ENCODE data around the gene FYN.

FYN gene

GRCh38 chr6:111680015-111680712 is 193.1 kb downstream of the FYN start:
- Mint-ChIP-seq H3K36me3 (ENCODE audit: low read depth) (peaks cover 95% of the 10 kb centered on the region), H3K4me3 (no peak overlapping the region), H3K27ac (peak overlapping the region; percentile 53), H3K27me3 (no peaks in the 10 kb centered on the region), H3K9me3 (no peaks in the 10 kb centered on the region), H3K4me1 (ENCODE audit: low read depth) (peaks cover 77% of the 10 kb centered on the region)
- DNase-seq, result no peak

- Mint-ChIP-seq H3K4me3 (no peak overlapping the region), H3K36me3 (ENCODE audit: low read depth) (peaks cover 94% of the 10 kb centered on the region)
- DNase-seq, result no peak
Observed at GRCh38 chr6:111679126-111679858, 194.0 kb downstream of the FYN start.

GRCh38 chr6:111677249-111677990 is 195.8 kb downstream of the FYN start:
- H3K27ac Mint-ChIP-seq, result peak overlapping the region; percentile 53
- H3K9me3 Mint-ChIP-seq, result no peaks in the 10 kb centered on the region
- no peak overlapping the region for H3K4me3 Mint-ChIP-seq
- H3K36me3 Mint-ChIP-seq (ENCODE audit: low read depth), result peaks cover 94% of the 10 kb centered on the region
- H3K27me3 Mint-ChIP-seq, result no peaks in the 10 kb centered on the region
- H3K4me1 Mint-ChIP-seq (ENCODE audit: low read depth), result peaks cover 54% of the 10 kb centered on the region
- DNase-seq, result no peak

More at GRCh38 chr6:111679126-111679858, 194.0 kb downstream of the FYN start:
- H3K9me3 Mint-ChIP-seq, result no peaks in the 10 kb centered on the region
- peak overlapping the region; percentile 53 for H3K27ac Mint-ChIP-seq
- peaks cover 69% of the 10 kb centered on the region for H3K4me1 Mint-ChIP-seq (ENCODE audit: low read depth)
- H3K27me3 Mint-ChIP-seq, result no peaks in the 10 kb centered on the region

- peaks cover 94% of the 10 kb centered on the region for H3K36me3 Mint-ChIP-seq (ENCODE audit: low read depth)
- H3K4me3 Mint-ChIP-seq, result no peak overlapping the region
- H3K4me1 Mint-ChIP-seq (ENCODE audit: low read depth), result peaks cover 44% of the 10 kb centered on the region
- DNase-seq, result no peak
- no peaks in the 10 kb centered on the region for H3K9me3 Mint-ChIP-seq
- no peaks in the 10 kb centered on the region for H3K27me3 Mint-ChIP-seq
- H3K27ac Mint-ChIP-seq, result peak overlapping the region; percentile 75
Observed at GRCh38 chr6:111676383-111676782, 196.9 kb downstream of the FYN start.

GRCh38 chr6:111674883-111675282 is 198.4 kb downstream of the FYN start:
- Mint-ChIP-seq H3K9me3 (no peaks in the 10 kb centered on the region), H3K27me3 (no peaks in the 10 kb centered on the region), H3K27ac (peak overlapping the region; percentile 79), H3K4me3 (no peak overlapping the region), H3K4me1 (ENCODE audit: low read depth) (peaks cover 33% of the 10 kb centered on the region), H3K36me3 (ENCODE audit: low read depth) (peaks cover 93% of the 10 kb centered on the region)
- no peak for DNase-seq

GRCh38 chr6:111674413-111674812 is 198.8 kb downstream of the FYN start:
- Mint-ChIP-seq H3K27me3 (no peaks in the 10 kb centered on the region), H3K27ac (peak overlapping the region; percentile 83), H3K36me3 (ENCODE audit: low read depth) (peaks cover 93% of the 10 kb centered on the region), H3K4me3 (no peak overlapping the region), H3K4me1 (ENCODE audit: low read depth) (peaks cover 28% of the 10 kb centered on the region), H3K9me3 (no peaks in the 10 kb centered on the region)
- DNase-seq, result no peak

GRCh38 chr6:111673937-111674336 is 199.3 kb downstream of the FYN start:
- H3K4me3 Mint-ChIP-seq, result no peak overlapping the region
- no peaks in the 10 kb centered on the region for H3K9me3 Mint-ChIP-seq
- H3K36me3 Mint-ChIP-seq (ENCODE audit: low read depth), result peaks cover 93% of the 10 kb centered on the region
- DNase-seq, result no peak
- no peaks in the 10 kb centered on the region for H3K27me3 Mint-ChIP-seq
- H3K27ac Mint-ChIP-seq, result peak overlapping the region; percentile 83
- H3K4me1 Mint-ChIP-seq (ENCODE audit: low read depth), result peaks cover 23% of the 10 kb centered on the region

GRCh38 chr6:111673532-111673931 is 199.7 kb downstream of the FYN start:
- Mint-ChIP-seq H3K4me3 (no peak overlapping the region), H3K9me3 (no peaks in the 10 kb centered on the region), H3K27ac (peak overlapping the region; percentile 83), H3K27me3 (no peaks in the 10 kb centered on the region), H3K36me3 (ENCODE audit: low read depth) (peaks cover 93% of the 10 kb centered on the region), H3K4me1 (ENCODE audit: low read depth) (peaks cover 19% of the 10 kb centered on the region)
- no peak for DNase-seq

GRCh38 chr6:111672761-111673450 is 200.3 kb downstream of the FYN start:
- no peaks in the 10 kb centered on the region for H3K27me3 Mint-ChIP-seq
- H3K36me3 Mint-ChIP-seq (ENCODE audit: low read depth), result peaks cover 93% of the 10 kb centered on the region
- peaks cover 14% of the 10 kb centered on the region for H3K4me1 Mint-ChIP-seq (ENCODE audit: low read depth)
- no peaks in the 10 kb centered on the region for H3K9me3 Mint-ChIP-seq
- H3K4me3 Mint-ChIP-seq, result no peak overlapping the region
- DNase-seq, result no peak
- H3K27ac Mint-ChIP-seq, result peak overlapping the region; percentile 83

- Mint-ChIP-seq H3K36me3 (ENCODE audit: low read depth) (peaks cover 94% of the 10 kb centered on the region), H3K27me3 (no peaks in the 10 kb centered on the region), H3K4me1 (ENCODE audit: low read depth) (peaks cover 3% of the 10 kb centered on the region), H3K9me3 (no peaks in the 10 kb centered on the region), H3K4me3 (no peak overlapping the region), H3K27ac (peak overlapping the region; percentile 79)
- DNase-seq, result no peak
Observed at GRCh38 chr6:111669326-111669725, 203.9 kb downstream of the FYN start.

- Mint-ChIP-seq H3K9me3 (no peaks in the 10 kb centered on the region), H3K4me3 (no peak overlapping the region), H3K27ac (peak overlapping the region; percentile 78), H3K27me3 (no peaks in the 10 kb centered on the region), H3K4me1 (ENCODE audit: low read depth) (peaks cover 3% of the 10 kb centered on the region), H3K36me3 (ENCODE audit: low read depth) (peaks cover 94% of the 10 kb centered on the region)
- no peak for DNase-seq
Observed at GRCh38 chr6:111668410-111668809, 204.8 kb downstream of the FYN start.

- Mint-ChIP-seq H3K27me3 (no peaks in the 10 kb centered on the region), H3K4me3 (no peak overlapping the region), H3K27ac (peak overlapping the region; percentile 78), H3K36me3 (ENCODE audit: low read depth) (peaks cover 94% of the 10 kb centered on the region), H3K9me3 (no peaks in the 10 kb centered on the region), H3K4me1 (ENCODE audit: low read depth) (peaks cover 3% of the 10 kb centered on the region)
- DNase-seq, result no peak
Observed at GRCh38 chr6:111667931-111668330, 205.3 kb downstream of the FYN start.

- peaks cover 94% of the 10 kb centered on the region for H3K36me3 Mint-ChIP-seq (ENCODE audit: low read depth)
- no peaks in the 10 kb centered on the region for H3K9me3 Mint-ChIP-seq
- H3K4me3 Mint-ChIP-seq, result no peak overlapping the region
- no peak for DNase-seq
- H3K27me3 Mint-ChIP-seq, result no peaks in the 10 kb centered on the region
- peaks cover 3% of the 10 kb centered on the region for H3K4me1 Mint-ChIP-seq (ENCODE audit: low read depth)
- H3K27ac Mint-ChIP-seq, result peak overlapping the region; percentile 86
Observed at GRCh38 chr6:111666847-111667246, 206.4 kb downstream of the FYN start.

GRCh38 chr6:111664565-111665030 is 208.7 kb downstream of the FYN start:
- no peak for DNase-seq
- Mint-ChIP-seq H3K27ac (peak overlapping the region; percentile 85), H3K4me1 (ENCODE audit: low read depth) (peaks cover 3% of the 10 kb centered on the region), H3K27me3 (no peaks in the 10 kb centered on the region), H3K4me3 (no peak overlapping the region), H3K9me3 (no peaks in the 10 kb centered on the region), H3K36me3 (ENCODE audit: low read depth) (peaks cover 94% of the 10 kb centered on the region)
